ENCODE results near the gene NEK6.
A peak's percentile ranks its signal among the peaks of the same experiment; 100 is the strongest.

NEK6 gene

DNA sequence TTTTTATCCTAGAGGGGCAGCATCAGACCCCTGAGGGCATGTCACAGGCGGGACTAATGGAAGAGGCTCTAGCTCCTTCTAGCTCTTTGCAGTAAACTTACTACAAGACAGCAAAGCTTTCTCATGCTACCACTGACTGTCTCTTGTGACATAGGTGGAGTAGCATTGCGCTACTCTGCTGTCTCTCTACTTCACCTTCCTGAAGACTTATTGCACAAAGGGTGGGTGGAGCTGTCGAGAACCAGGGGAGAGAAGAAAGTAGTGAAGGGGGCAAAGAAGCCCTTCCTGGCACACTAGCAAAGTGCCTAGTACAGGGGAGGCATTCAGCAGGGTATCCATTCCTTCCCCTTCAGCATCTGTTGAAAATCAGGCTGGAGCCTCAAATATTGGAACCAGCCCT is 36.1 kb upstream of the NEK6 start:
- Histone ChIP-seq H2BK5ac (ENCODE audit: low read depth, low read length, poor library complexity, severe bottlenecking) (no peak overlapping the region), H3K27me3 (ENCODE audit: control insufficient read depth in 1 of 2, insufficient read depth in 1 of 2, low read length in 2 of 2) (no peaks in the 10 kb centered on the region)

DNA sequence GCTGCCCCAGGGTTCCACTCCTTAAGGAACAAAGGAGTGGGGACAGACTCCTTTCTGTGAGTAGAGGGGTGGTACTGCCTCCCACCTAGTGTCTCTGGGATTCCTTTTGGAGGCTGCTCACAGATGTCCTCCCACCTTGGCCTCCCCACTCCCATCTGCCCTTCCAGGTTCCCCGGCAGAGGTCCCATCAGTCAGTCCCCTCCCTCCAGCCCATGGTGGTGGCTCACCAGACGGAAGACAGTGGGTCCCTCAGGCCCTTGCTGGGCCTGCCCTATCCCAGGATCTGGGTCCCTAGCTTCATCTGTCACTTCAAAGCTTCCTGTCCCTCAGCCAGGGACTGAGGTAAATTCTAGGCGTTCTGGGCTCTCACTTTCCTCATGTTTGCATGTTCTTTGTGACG is 35.6 kb upstream of the NEK6 start:
- no peaks in the 10 kb centered on the region for H3K9me3 ChIP-seq (ENCODE audit: control insufficient read depth, low read length)
- peak overlapping the region in 1 of 2 experiments; percentile 41 for H3K18ac ChIP-seq (ENCODE audit: low read depth in 1 of 2, low read length in 2 of 2)
- no peak overlapping the region for H4K91ac ChIP-seq (ENCODE audit: low read length)
- H3K79me1 ChIP-seq (replicated peaks; ENCODE audit: low read length, poor library complexity, severe bottlenecking) = no peaks in the 10 kb centered on the region
- no peak overlapping the region for H4K8ac ChIP-seq (ENCODE audit: low read length)
- H3K14ac ChIP-seq (ENCODE audit: low read length in 2 of 2) = no peak overlapping the region
- no peak overlapping the region for H2BK15ac ChIP-seq (ENCODE audit: low read depth, poor library complexity, severe bottlenecking)
- H2BK12ac ChIP-seq (ENCODE audit: low read length in 2 of 2) = no peak overlapping the region
- peaks cover 13% of the 10 kb centered on the region for H3K4me1 ChIP-seq (ENCODE audit: control insufficient read depth, insufficient read depth, low read depth, low read length)
- H3K27me3 ChIP-seq (ENCODE audit: control insufficient read depth in 1 of 2, insufficient read depth in 1 of 2, low read length in 2 of 2) = no peaks in the 10 kb centered on the region
- no peak overlapping the region for H2BK5ac ChIP-seq (ENCODE audit: low read depth, low read length, poor library complexity, severe bottlenecking)
- H3K4me2 ChIP-seq (ENCODE audit: low read length, poor library complexity, severe bottlenecking) = no peak overlapping the region
- no peak for DNase-seq
- H3K4ac ChIP-seq (ENCODE audit: low read depth in 1 of 2, low read length in 2 of 2) = no peak overlapping the region
- H3K36me3 ChIP-seq (ENCODE audit: control insufficient read depth in 1 of 2, insufficient read depth in 2 of 2, low read depth in 1 of 2, low read length in 2 of 2) = no peaks in the 10 kb centered on the region
- no peak overlapping the region for H3K9ac ChIP-seq (ENCODE audit: low read length)
- 97% methylated on average over 4 of the region's 4 CpGs for WGBS
- no peak overlapping the region for H2AK5ac ChIP-seq (ENCODE audit: low read length, severe bottlenecking)
- no peak overlapping the region for H3K27ac ChIP-seq (ENCODE audit: low read length, poor library complexity, severe bottlenecking)
- H3K23ac ChIP-seq (ENCODE audit: low read length in 2 of 2) = no peak overlapping the region
- H3K4me3 ChIP-seq (ENCODE audit: insufficient read depth in 1 of 2, low read depth in 1 of 2, low read length in 2 of 2) = no peak overlapping the region
- H2BK120ac ChIP-seq (ENCODE audit: low read depth, low read length) = no peak overlapping the region
- no peak overlapping the region for H2AFZ ChIP-seq (ENCODE audit: low read depth, low read length)

More for the DNA sequence above, 36.1 kb upstream of the NEK6 start:
- Histone ChIP-seq H2AFZ (ENCODE audit: low read depth, low read length) (no peak overlapping the region), H3K4ac (ENCODE audit: low read depth in 1 of 2, low read length in 2 of 2) (no peak overlapping the region), H3K79me1 (replicated peaks; ENCODE audit: low read length, poor library complexity, severe bottlenecking) (no peaks in the 10 kb centered on the region), H3K9ac (ENCODE audit: low read length) (no peak overlapping the region), H3K4me1 (ENCODE audit: control insufficient read depth, insufficient read depth, low read depth, low read length) (peaks cover 13% of the 10 kb centered on the region), H2BK120ac (ENCODE audit: low read depth, low read length) (peak overlapping the region; percentile 21), H3K4me2 (ENCODE audit: low read length, poor library complexity, severe bottlenecking) (no peak overlapping the region), H2AK5ac (ENCODE audit: low read length, severe bottlenecking) (no peak overlapping the region), H3K23ac (ENCODE audit: low read length in 2 of 2) (no peak overlapping the region), H2BK15ac (ENCODE audit: low read depth, poor library complexity, severe bottlenecking) (no peak overlapping the region), H3K36me3 (ENCODE audit: control insufficient read depth in 1 of 2, insufficient read depth in 2 of 2, low read depth in 1 of 2, low read length in 2 of 2) (no peaks in the 10 kb centered on the region), H3K18ac (ENCODE audit: low read depth in 1 of 2, low read length in 2 of 2) (peak overlapping the region in 1 of 2 experiments; percentile 41), H3K4me3 (ENCODE audit: insufficient read depth in 1 of 2, low read depth in 1 of 2, low read length in 2 of 2) (no peak overlapping the region), H2BK12ac (ENCODE audit: low read length in 2 of 2) (no peak overlapping the region), H4K8ac (ENCODE audit: low read length) (no peak overlapping the region), H3K9me3 (ENCODE audit: control insufficient read depth, low read length) (no peaks in the 10 kb centered on the region), H3K14ac (ENCODE audit: low read length in 2 of 2) (no peak overlapping the region), H3K27ac (ENCODE audit: low read length, poor library complexity, severe bottlenecking) (no peak overlapping the region), H4K91ac (ENCODE audit: low read length) (no peak overlapping the region)
- WGBS = 84% methylated on average over 2 of the region's 3 CpGs
- no peak for DNase-seq

- no peak overlapping the region for H2AFZ ChIP-seq (ENCODE audit: low read depth, low read length)
- H3K4ac ChIP-seq (ENCODE audit: low read depth in 1 of 2, low read length in 2 of 2) = no peak overlapping the region
- no peak overlapping the region for H3K9ac ChIP-seq (ENCODE audit: low read length)
- H3K9me3 ChIP-seq (ENCODE audit: control insufficient read depth, low read length) = no peaks in the 10 kb centered on the region
- H3K27me3 ChIP-seq (ENCODE audit: control insufficient read depth in 1 of 2, insufficient read depth in 1 of 2, low read length in 2 of 2) = no peaks in the 10 kb centered on the region
- peak; percentile 51 for DNase-seq
- no peak overlapping the region for H3K27ac ChIP-seq (ENCODE audit: low read length, poor library complexity, severe bottlenecking)
- no peak overlapping the region for H3K14ac ChIP-seq (ENCODE audit: low read length in 2 of 2)
- H3K4me2 ChIP-seq (ENCODE audit: low read length, poor library complexity, severe bottlenecking) = no peak overlapping the region
- no peak overlapping the region for H4K8ac ChIP-seq (ENCODE audit: low read length)
- no peak overlapping the region for H2BK15ac ChIP-seq (ENCODE audit: low read depth, poor library complexity, severe bottlenecking)
- H3K18ac ChIP-seq (ENCODE audit: low read depth in 1 of 2, low read length in 2 of 2) = no peak overlapping the region
- H2BK12ac ChIP-seq (ENCODE audit: low read length in 2 of 2) = no peak overlapping the region
- H2BK5ac ChIP-seq (ENCODE audit: low read depth, low read length, poor library complexity, severe bottlenecking) = no peak overlapping the region
- H3K23ac ChIP-seq (ENCODE audit: low read length in 2 of 2) = no peak overlapping the region
- peak overlapping the region; percentile 15 for H4K91ac ChIP-seq (ENCODE audit: low read length)
- H2AK5ac ChIP-seq (ENCODE audit: low read length, severe bottlenecking) = no peak overlapping the region
- no peaks in the 10 kb centered on the region for H3K36me3 ChIP-seq (ENCODE audit: control insufficient read depth in 1 of 2, insufficient read depth in 2 of 2, low read depth in 1 of 2, low read length in 2 of 2)
- H3K79me1 ChIP-seq (replicated peaks; ENCODE audit: low read length, poor library complexity, severe bottlenecking) = no peaks in the 10 kb centered on the region
- 80% methylated on average over 9 of the region's 10 CpGs for WGBS
- no peak overlapping the region for H3K4me3 ChIP-seq (ENCODE audit: insufficient read depth in 1 of 2, low read depth in 1 of 2, low read length in 2 of 2)
- peaks cover 11% of the 10 kb centered on the region for H3K4me1 ChIP-seq (ENCODE audit: control insufficient read depth, insufficient read depth, low read depth, low read length)
- no peak overlapping the region for H2BK120ac ChIP-seq (ENCODE audit: low read depth, low read length)
These were observed 34.6 kb upstream of the NEK6 start for GRCh38 chr9:124222918-124223720.

DNA sequence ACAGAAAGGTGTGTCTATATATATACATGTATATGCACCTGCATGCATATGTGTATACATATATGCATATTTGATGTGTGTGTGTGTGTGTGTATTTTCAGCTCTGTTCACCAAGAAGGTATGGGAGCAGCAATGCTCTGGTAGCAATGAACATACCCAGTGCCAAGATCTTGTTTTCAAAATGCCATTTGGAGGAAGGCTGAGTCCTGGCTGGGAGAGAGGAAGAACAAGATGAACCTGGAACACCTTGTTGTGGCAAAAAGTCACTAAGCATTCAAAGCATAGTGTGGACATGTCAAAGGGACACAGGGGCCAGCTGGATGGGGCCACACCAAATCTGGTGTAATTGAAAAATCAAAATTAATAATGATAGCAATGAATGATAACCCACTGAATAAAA is 31.8 kb upstream of the NEK6 start:
- Histone ChIP-seq H3K4me2 (ENCODE audit: low read length, poor library complexity, severe bottlenecking) (no peak overlapping the region), H4K8ac (ENCODE audit: low read length) (no peak overlapping the region), H3K14ac (ENCODE audit: low read length in 2 of 2) (peak overlapping the region in 1 of 2 experiments; percentile 22), H3K27me3 (ENCODE audit: control insufficient read depth in 1 of 2, insufficient read depth in 1 of 2, low read length in 2 of 2) (no peaks in the 10 kb centered on the region), H3K9ac (ENCODE audit: low read length) (no peak overlapping the region), H2BK120ac (ENCODE audit: low read depth, low read length) (no peak overlapping the region), H2BK5ac (ENCODE audit: low read depth, low read length, poor library complexity, severe bottlenecking) (no peak overlapping the region), H2BK12ac (ENCODE audit: low read length in 2 of 2) (no peak overlapping the region), H3K9me3 (ENCODE audit: control insufficient read depth, low read length) (no peaks in the 10 kb centered on the region), H2AK5ac (ENCODE audit: low read length, severe bottlenecking) (no peak overlapping the region), H3K4ac (ENCODE audit: low read depth in 1 of 2, low read length in 2 of 2) (no peak overlapping the region), H3K4me3 (ENCODE audit: insufficient read depth in 1 of 2, low read depth in 1 of 2, low read length in 2 of 2) (no peak overlapping the region), H2BK15ac (ENCODE audit: low read depth, poor library complexity, severe bottlenecking) (no peak overlapping the region), H4K91ac (ENCODE audit: low read length) (no peak overlapping the region), H3K4me1 (ENCODE audit: control insufficient read depth, insufficient read depth, low read depth, low read length) (peaks cover under 1% of the 10 kb centered on the region), H2AFZ (ENCODE audit: low read depth, low read length) (no peak overlapping the region), H3K79me1 (replicated peaks; ENCODE audit: low read length, poor library complexity, severe bottlenecking) (no peaks in the 10 kb centered on the region), H3K18ac (ENCODE audit: low read depth in 1 of 2, low read length in 2 of 2) (no peak overlapping the region), H3K36me3 (ENCODE audit: control insufficient read depth in 1 of 2, insufficient read depth in 2 of 2, low read depth in 1 of 2, low read length in 2 of 2) (no peaks in the 10 kb centered on the region), H3K27ac (ENCODE audit: low read length, poor library complexity, severe bottlenecking) (no peak overlapping the region), H3K23ac (ENCODE audit: low read length in 2 of 2) (no peak overlapping the region)
- no peak for DNase-seq

Measured in mesenchymal stem cell (in vitro differentiated cells and primary cell).